GM23338 (cell line): ENCODE results near the gene CDKN1C. TPM values are rescaled to one million over a fixed set of nuclear protein-coding genes. Genes with fewer than 3 reads are reported as not detected.

Experiments
- ATAC-seq: fragments of 200-7000 bp; cut with Tn5 transposase; 3 replicates; pipeline ENCODE4 v1.9.1; 2020
- DNase-seq: peaks from one replicate; pipeline ENCODE4 v3.0.0-alpha.2; 2015; ENCODE audit warnings: low spot score
- H2AFZ ChIP-seq: fragments of 200-600 bp; sonication (generic); 2 replicates; pipeline ENCODE4 v1.8.0; 2016; ENCODE audit warnings: antibody characterized with exemption, mild to moderate bottlenecking, moderate library complexity
- H3F3A ChIP-seq: fragments of 200-600 bp; sonication (generic); replicated peaks from 2 replicates; pipeline ENCODE4 v1.8.0; 2017; ENCODE audit warnings: antibody characterized with exemption, mixed run types, low read depth
- H3K27ac ChIP-seq: fragments of 200-600 bp; sonication (generic); 2 replicates; pipeline ENCODE4 v1.6.1; 2016; ENCODE audit warnings: low read depth
- H3K27me3 ChIP-seq: fragments of 200-600 bp; sonication (generic); 2 replicates; pipeline ENCODE4 v1.8.0; 2016; ENCODE audit warnings: mild to moderate bottlenecking, mixed run types, moderate library complexity; ENCODE audit not compliant: insufficient read depth
- H3K36me3 ChIP-seq: fragments of 200-600 bp; sonication (generic); 2 replicates; pipeline ENCODE4 v1.8.0; 2016; ENCODE audit warnings: mild to moderate bottlenecking; ENCODE audit not compliant: insufficient read depth
- H3K4me1 ChIP-seq: fragments of 200-600 bp; sonication (generic); 2 replicates; pipeline ENCODE4 v1.8.0; 2016; ENCODE audit warnings: mild to moderate bottlenecking, moderate library complexity; ENCODE audit not compliant: insufficient read depth
- H3K4me2 ChIP-seq: fragments of 200-600 bp; sonication (generic); 2 replicates; pipeline ENCODE4 v1.7.1; 2017; ENCODE audit warnings: mixed run types
- H3K4me3 ChIP-seq: fragments of 200-600 bp; sonication (generic); 2 replicates; pipeline ENCODE4 v1.6.1; 2016; ENCODE audit warnings: mixed run types
- H3K79me2 ChIP-seq: fragments of 200-600 bp; sonication (generic); replicated peaks from 2 replicates; pipeline ENCODE4 v1.8.0; 2017; ENCODE audit warnings: mild to moderate bottlenecking; ENCODE audit not compliant: insufficient read depth
- H3K9me2 ChIP-seq: fragments of 200-600 bp; sonication (generic); 2 replicates; pipeline ENCODE4 v1.8.0; 2017; ENCODE audit not compliant: insufficient read depth
- H4K20me1 ChIP-seq: fragments of 200-600 bp; sonication (generic); replicated peaks from 2 replicates; pipeline ENCODE4 v1.8.0; 2017; ENCODE audit warnings: mild to moderate bottlenecking; ENCODE audit not compliant: insufficient read depth
- H3K27ac Mint-ChIP-seq: 2 replicates; pipeline ENCODE4 v1.8.0; 2020; ENCODE audit warnings: inconsistent platforms, mild to moderate bottlenecking, moderate library complexity, mixed read lengths
- H3K27me3 Mint-ChIP-seq: 3 replicates; pipeline ENCODE4 v1.8.0; 2022; ENCODE audit warnings: low read depth, mild to moderate bottlenecking, moderate library complexity, mixed read lengths, inconsistent platforms; ENCODE audit not compliant: insufficient read depth, poor library complexity
- H3K36me3 Mint-ChIP-seq: 3 replicates; pipeline ENCODE4 v1.8.0; 2021; ENCODE audit warnings: low read depth, mild to moderate bottlenecking, inconsistent platforms, moderate library complexity, mixed read lengths
- H3K4me1 Mint-ChIP-seq: 3 replicates; pipeline ENCODE4 v1.8.0; 2020; ENCODE audit warnings: mild to moderate bottlenecking, inconsistent platforms, mixed read lengths
- H3K4me3 Mint-ChIP-seq: 3 replicates; pipeline ENCODE4 v1.8.0; 2021; ENCODE audit warnings: moderate library complexity, mild to moderate bottlenecking, inconsistent platforms, mixed read lengths
- H3K9me3 Mint-ChIP-seq: 3 replicates; pipeline ENCODE4 v1.8.0; 2020; ENCODE audit warnings: moderate library complexity, mild to moderate bottlenecking, inconsistent platforms, mixed read lengths
- CREB1 ChIP-seq: fragments of 250-450 bp; sonication (Bioruptor Pico); IDR thresholded peaks from 2 replicates; pipeline ENCODE4 v1.5.0; 2020; ENCODE audit warnings: low read depth, mild to moderate bottlenecking, moderate library complexity
- EZH2 ChIP-seq: fragments of 200-600 bp; sonication (generic); IDR thresholded peaks from one replicate; pipeline ENCODE4 v1.8.0; 2017; ENCODE audit warnings: antibody characterized with exemption, mild to moderate bottlenecking, low read depth; ENCODE audit not compliant: unreplicated experiment
- EZH2phosphoT487 ChIP-seq: fragments of 200-600 bp; sonication (generic); IDR thresholded peaks from one replicate; pipeline ENCODE4 v1.8.1; 2018; ENCODE audit warnings: antibody characterized with exemption; ENCODE audit not compliant: unreplicated experiment
- JUNB ChIP-seq: IDR thresholded peaks from one replicate; pipeline ENCODE4 v1.6.1; 2016; ENCODE audit warnings: antibody characterized with exemption; ENCODE audit not compliant: unreplicated experiment
- NANOG ChIP-seq: IDR thresholded peaks from 2 replicates; pipeline ENCODE4 v1.6.1; 2016; ENCODE audit warnings: antibody characterized with exemption, borderline replicate concordance
- POLR2AphosphoS5 ChIP-seq: IDR thresholded peaks from 2 replicates; pipeline ENCODE4 v1.6.1; 2016; ENCODE audit warnings: antibody characterized with exemption, low read depth
- REST ChIP-seq: IDR thresholded peaks from one replicate; pipeline ENCODE4 v1.6.1; 2018; ENCODE audit warnings: antibody characterized with exemption; ENCODE audit not compliant: unreplicated experiment
- STAT1 ChIP-seq: IDR thresholded peaks from one replicate; pipeline ENCODE4 v1.6.1; 2016; ENCODE audit warnings: antibody characterized with exemption; ENCODE audit not compliant: unreplicated experiment
- ZNF114 ChIP-seq: fragments of 250-450 bp; sonication (Bioruptor Pico); IDR thresholded peaks from 2 replicates; pipeline ENCODE4 v1.5.0; 2020; ENCODE audit warnings: mild to moderate bottlenecking, moderate library complexity
- ZNF331 ChIP-seq: fragments of 250-450 bp; sonication (Bioruptor Pico); IDR thresholded peaks from 2 replicates; pipeline ENCODE4 v1.5.0; 2020; ENCODE audit warnings: low read depth, mild to moderate bottlenecking, moderate library complexity
- polyA plus RNA-seq: library from polyadenylated mRNA; unstranded; fragments of >200 nt; fragmentation: Nextera tagmentation; extraction: Ambion mirVana; gene quantifications from 2 replicates; pipeline ENCODE4 v1.2.1, GENCODE V29; 2016
- total RNA-seq: library from RNA; depleted of rRNA; stranded (reverse); fragments of >200 nt; shearing (Covaris generic); gene quantifications from 2 replicates; pipeline ENCODE4 v1.2.3, GENCODE V29; 2014
- TF ChIP-seq, protein P1 (sequence below), 2 experiments: fragments of 200-600 bp in 1 of 2; sonication (generic) in 1 of 2; conservative IDR thresholded peaks; 2 replicates each; pipeline versions ENCODE4 v1.5.1 to v1.6.1; 2016 to 2017; ENCODE audit warnings: antibody characterized with exemption in 2 of 2, low read depth in 2 of 2, mild to moderate bottlenecking in 2 of 2, moderate library complexity in 1 of 2
- TF ChIP-seq, protein P2 (sequence below): IDR thresholded peaks from 2 replicates; pipeline ENCODE4 v1.6.1; 2016; ENCODE audit warnings: antibody characterized with exemption

The CDKN1C gene
- total and polyA plus RNA-seq, 2 experiments from 2014 or later, result 19.3 to 23.5 TPM

GRCh38 chr11:2912498-2912897 is 26.9 kb upstream of the CDKN1C start (continued):
- TF ChIP-seq REST (no peak), STAT1 (no peak), ZNF331 (CRISPR knock-in tag) (no peak)

- Histone ChIP-seq H2AFZ (no peak overlapping the region), H3K36me3 (no peaks in the 10 kb centered on the region), H3K27ac (no peak overlapping the region), H3K9me2 (no peaks in the 10 kb centered on the region), H3K4me3 (no peak overlapping the region), H4K20me1 (no peaks in the 10 kb centered on the region), H3K4me1 (no peaks in the 10 kb centered on the region), H3F3A (0 out of 2 replicates have a peak, but pooled peaks cover 3% of the 10 kb centered on the region), H3K79me2 (no peaks in the 10 kb centered on the region), H3K27me3 (no peaks in the 10 kb centered on the region), H3K4me2 (no peak overlapping the region)
- H3K9me3 Mint-ChIP-seq, result no peaks in the 10 kb centered on the region
- no peak overlapping the region for H3K4me3 Mint-ChIP-seq
- ATAC-seq (no peak), DNase-seq (no peak)
- peaks cover 17% of the 10 kb centered on the region for H3K4me1 Mint-ChIP-seq
- H3K27ac Mint-ChIP-seq, result no peak overlapping the region
- H3K36me3 Mint-ChIP-seq, result peaks cover 3% of the 10 kb centered on the region; the same call in 2 of the 3 replicates
- H3K27me3 Mint-ChIP-seq, result peaks cover 15% of the 10 kb centered on the region
- TF ChIP-seq JUNB (no peak), EZH2phosphoT487 (no peak), STAT1 (no peak), REST (no peak), NANOG (no peak), POLR2AphosphoS5 (no peak), ZNF114 (CRISPR knock-in tag) (no peak), CREB1 (CRISPR knock-in tag) (no peak), EZH2 (no peak), ZNF331 (CRISPR knock-in tag) (no peak)
- TF ChIP-seq, protein P1, sequence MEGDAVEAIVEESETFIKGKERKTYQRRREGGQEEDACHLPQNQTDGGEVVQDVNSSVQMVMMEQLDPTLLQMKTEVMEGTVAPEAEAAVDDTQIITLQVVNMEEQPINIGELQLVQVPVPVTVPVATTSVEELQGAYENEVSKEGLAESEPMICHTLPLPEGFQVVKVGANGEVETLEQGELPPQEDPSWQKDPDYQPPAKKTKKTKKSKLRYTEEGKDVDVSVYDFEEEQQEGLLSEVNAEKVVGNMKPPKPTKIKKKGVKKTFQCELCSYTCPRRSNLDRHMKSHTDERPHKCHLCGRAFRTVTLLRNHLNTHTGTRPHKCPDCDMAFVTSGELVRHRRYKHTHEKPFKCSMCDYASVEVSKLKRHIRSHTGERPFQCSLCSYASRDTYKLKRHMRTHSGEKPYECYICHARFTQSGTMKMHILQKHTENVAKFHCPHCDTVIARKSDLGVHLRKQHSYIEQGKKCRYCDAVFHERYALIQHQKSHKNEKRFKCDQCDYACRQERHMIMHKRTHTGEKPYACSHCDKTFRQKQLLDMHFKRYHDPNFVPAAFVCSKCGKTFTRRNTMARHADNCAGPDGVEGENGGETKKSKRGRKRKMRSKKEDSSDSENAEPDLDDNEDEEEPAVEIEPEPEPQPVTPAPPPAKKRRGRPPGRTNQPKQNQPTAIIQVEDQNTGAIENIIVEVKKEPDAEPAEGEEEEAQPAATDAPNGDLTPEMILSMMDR (conservative IDR thresholded peaks at IDR 0.05; ENCODE audit: low read depth in 2 of 2), result no peak
- TF ChIP-seq, protein P2, sequence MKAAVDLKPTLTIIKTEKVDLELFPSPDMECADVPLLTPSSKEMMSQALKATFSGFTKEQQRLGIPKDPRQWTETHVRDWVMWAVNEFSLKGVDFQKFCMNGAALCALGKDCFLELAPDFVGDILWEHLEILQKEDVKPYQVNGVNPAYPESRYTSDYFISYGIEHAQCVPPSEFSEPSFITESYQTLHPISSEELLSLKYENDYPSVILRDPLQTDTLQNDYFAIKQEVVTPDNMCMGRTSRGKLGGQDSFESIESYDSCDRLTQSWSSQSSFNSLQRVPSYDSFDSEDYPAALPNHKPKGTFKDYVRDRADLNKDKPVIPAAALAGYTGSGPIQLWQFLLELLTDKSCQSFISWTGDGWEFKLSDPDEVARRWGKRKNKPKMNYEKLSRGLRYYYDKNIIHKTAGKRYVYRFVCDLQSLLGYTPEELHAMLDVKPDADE, result no peak
These were observed 26.3 kb upstream of the CDKN1C start for GRCh38 chr11:2911785-2912391.
